ENCODE results near the gene AOC2.

The AOC2 gene

GRCh38 chr17:42830971-42831370, 13.4 kb upstream of the AOC2 start:
- DNase-seq (ENCODE audit: low spot score), result no peak
- no peak for TF ChIP-seq CTCF (IDR thresholded peaks at IDR 0.05; ENCODE audit: borderline replicate concordance, control extremely low read depth, extremely low read depth, insufficient read depth, missing control alignments)
- in situ Hi-C loops (cut with MboI; ENCODE audit: low sequenced_read_pairs, unreplicated experiment), result no loop called here

DNA sequence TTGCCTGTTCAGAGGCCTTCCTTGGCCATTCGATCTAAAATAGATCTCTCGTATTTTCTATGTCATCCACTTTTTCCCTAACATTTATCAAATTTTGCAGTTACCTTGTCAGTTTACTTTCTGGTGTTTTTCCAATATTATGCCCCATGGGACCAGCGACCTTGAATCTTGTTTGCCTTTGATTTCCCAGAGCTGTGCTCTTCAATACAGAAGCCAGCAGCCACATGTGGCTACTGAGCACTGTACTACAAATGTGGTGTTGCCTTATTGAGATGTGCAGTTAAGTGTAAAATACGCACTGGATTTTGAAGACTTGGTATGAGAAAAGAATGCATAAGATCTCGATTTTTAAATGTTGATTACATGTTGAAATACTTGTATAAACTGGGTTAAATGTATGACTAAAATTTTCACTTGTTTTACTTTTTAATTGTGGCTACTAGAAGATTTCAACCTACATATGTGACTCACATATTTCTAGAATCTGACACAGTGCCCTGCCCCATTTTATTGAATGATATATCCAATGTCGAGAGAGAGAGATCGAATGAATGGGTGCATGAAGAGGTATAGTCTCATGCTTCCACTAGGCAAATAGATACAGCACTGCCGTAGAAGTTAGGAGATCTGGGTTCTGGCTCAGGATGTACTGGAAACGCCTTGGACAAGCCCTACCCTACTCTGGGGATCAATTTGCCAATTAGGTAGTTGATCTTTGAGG, 12.0 kb upstream of the AOC2 start:
- TF ChIP-seq CTCF (IDR thresholded peaks at IDR 0.05; ENCODE audit: borderline replicate concordance, control extremely low read depth, extremely low read depth, insufficient read depth, missing control alignments), result no peak
- in situ Hi-C loops (cut with MboI; ENCODE audit: low sequenced_read_pairs, unreplicated experiment), result no loop called here
- no peak for DNase-seq (ENCODE audit: low spot score)

- in situ Hi-C loops (cut with MboI; ENCODE audit: low sequenced_read_pairs, unreplicated experiment), result no loop called here
- peak; percentile 95 for DNase-seq (ENCODE audit: low spot score)
- TF ChIP-seq CTCF (IDR thresholded peaks at IDR 0.05; ENCODE audit: borderline replicate concordance, control extremely low read depth, extremely low read depth, insufficient read depth, missing control alignments), result no peak
These were observed 11.2 kb upstream of the AOC2 start, which contains the start of gene PSME3 for GRCh38 chr17:42832934-42833766. Gene PSME3, plus strand, starts transcription at chr17:42833397. Its CDS starts 235 bp downstream, at chr17:42833632.

GRCh38 chr17:42833767-42834422, 10.5 kb upstream of the AOC2 start:
- TF ChIP-seq CTCF (IDR thresholded peaks at IDR 0.05; ENCODE audit: borderline replicate concordance, control extremely low read depth, extremely low read depth, insufficient read depth, missing control alignments), result no peak
- DNase-seq (ENCODE audit: low spot score), result no peak
- in situ Hi-C loops (cut with MboI; ENCODE audit: low sequenced_read_pairs, unreplicated experiment), result no loop called here

DNA sequence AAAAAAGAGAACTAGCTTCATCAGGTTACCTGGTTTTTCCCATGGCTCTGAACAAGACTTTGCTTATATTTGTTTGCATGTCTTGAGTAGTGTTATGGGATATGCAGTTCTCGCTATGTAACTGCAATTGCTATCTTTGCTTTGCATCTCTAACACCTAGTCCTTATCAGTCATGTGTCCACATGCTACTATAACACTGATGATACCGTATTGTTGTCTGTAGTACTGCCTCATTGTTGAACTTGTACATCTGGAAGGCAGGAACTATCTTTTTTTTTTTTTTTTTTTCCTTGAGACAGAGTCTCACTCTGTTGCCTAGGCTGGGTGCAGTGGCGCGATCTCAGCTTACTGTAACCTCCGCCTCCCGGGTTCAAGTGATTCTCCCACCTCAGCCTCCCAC, 8.6 kb upstream of the AOC2 start:
- no peak for DNase-seq (ENCODE audit: low spot score)
- TF ChIP-seq CTCF (IDR thresholded peaks at IDR 0.05; ENCODE audit: borderline replicate concordance, control extremely low read depth, extremely low read depth, insufficient read depth, missing control alignments), result no peak
- in situ Hi-C loops (cut with MboI; ENCODE audit: low sequenced_read_pairs, unreplicated experiment), result no loop called here

GRCh38 chr17:42841975-42842685, 2.2 kb upstream of the AOC2 start:
- no peak for DNase-seq (ENCODE audit: low spot score)
- TF ChIP-seq CTCF (IDR thresholded peaks at IDR 0.05; ENCODE audit: borderline replicate concordance, control extremely low read depth, extremely low read depth, insufficient read depth, missing control alignments), result no peak
- in situ Hi-C loops (cut with MboI; ENCODE audit: low sequenced_read_pairs, unreplicated experiment), result no loop called here
